GM23338 (cell line): ENCODE results near the gene KRTCAP2.

Experiments used
- EZH2phosphoT487 ChIP-seq: fragments of 200-600 bp; sonication (generic); IDR thresholded peaks from one replicate; pipeline ENCODE4 v1.8.1; 2018; ENCODE audit warnings: antibody characterized with exemption; ENCODE audit not compliant: unreplicated experiment
- TF ChIP-seq, protein P1 (sequence below), 2 experiments: fragments of 200-600 bp in 1 of 2; sonication (generic) in 1 of 2; conservative IDR thresholded peaks; 2 replicates each; pipeline versions ENCODE4 v1.5.1 to v1.6.1; 2016 to 2017; ENCODE audit warnings: antibody characterized with exemption in 2 of 2, low read depth in 2 of 2, mild to moderate bottlenecking in 2 of 2, moderate library complexity in 1 of 2

- no peak for TF ChIP-seq EZH2phosphoT487
- TF ChIP-seq, protein P1, sequence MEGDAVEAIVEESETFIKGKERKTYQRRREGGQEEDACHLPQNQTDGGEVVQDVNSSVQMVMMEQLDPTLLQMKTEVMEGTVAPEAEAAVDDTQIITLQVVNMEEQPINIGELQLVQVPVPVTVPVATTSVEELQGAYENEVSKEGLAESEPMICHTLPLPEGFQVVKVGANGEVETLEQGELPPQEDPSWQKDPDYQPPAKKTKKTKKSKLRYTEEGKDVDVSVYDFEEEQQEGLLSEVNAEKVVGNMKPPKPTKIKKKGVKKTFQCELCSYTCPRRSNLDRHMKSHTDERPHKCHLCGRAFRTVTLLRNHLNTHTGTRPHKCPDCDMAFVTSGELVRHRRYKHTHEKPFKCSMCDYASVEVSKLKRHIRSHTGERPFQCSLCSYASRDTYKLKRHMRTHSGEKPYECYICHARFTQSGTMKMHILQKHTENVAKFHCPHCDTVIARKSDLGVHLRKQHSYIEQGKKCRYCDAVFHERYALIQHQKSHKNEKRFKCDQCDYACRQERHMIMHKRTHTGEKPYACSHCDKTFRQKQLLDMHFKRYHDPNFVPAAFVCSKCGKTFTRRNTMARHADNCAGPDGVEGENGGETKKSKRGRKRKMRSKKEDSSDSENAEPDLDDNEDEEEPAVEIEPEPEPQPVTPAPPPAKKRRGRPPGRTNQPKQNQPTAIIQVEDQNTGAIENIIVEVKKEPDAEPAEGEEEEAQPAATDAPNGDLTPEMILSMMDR (conservative IDR thresholded peaks at IDR 0.05; ENCODE audit: low read depth in 2 of 2): no peak
Observed at GRCh38 chr1:155191904-155192303, 18.8 kb upstream of the KRTCAP2 start.
